HEK293 (cell line): Measurements from ENCODE around the gene TTR.

Experiments
- CTCF ChIA-PET: fragments of 350-600 bp; formaldehyde crosslinking; extraction: SDS; loops from one replicate; lab custom pipeline; 2021; ENCODE audit warnings: antibody characterized with exemption; lab: Yijun Ruan, JAX
- POLR2A ChIA-PET: fragments of 300-600 bp; formaldehyde crosslinking; extraction: SDS; loops from one replicate; lab custom pipeline; 2020; ENCODE audit warnings: antibody characterized with exemption, inconsistent platforms; lab: Yijun Ruan, JAX
- H3K27ac ChIP-seq: fragments of 200-500 bp; sonication (Bioruptor generic); 2 replicates; pipeline ENCODE4 v1.5.1; 2014; ENCODE audit warnings: low read depth, low read length, control low read depth, inconsistent platforms; ENCODE audit errors: extremely low read depth
- H3K36me3 ChIP-seq, 2 experiments: fragments of 200-500 bp in 1 of 2; sonication (Bioruptor generic) in 1 of 2; 1 replicate in 1 of 2; 2 replicates in 1 of 2; pipeline ENCODE4 v1.5.1; 2014 to 2017; ENCODE audit warnings: inconsistent platforms in 2 of 2, low read length in 2 of 2; ENCODE audit not compliant: control insufficient read depth in 2 of 2, insufficient read depth in 1 of 2
- H3K4me1 ChIP-seq: fragments of 200-500 bp; sonication (Bioruptor generic); 2 replicates; pipeline ENCODE4 v1.5.1; 2014; ENCODE audit warnings: mild to moderate bottlenecking, low read length, inconsistent platforms; ENCODE audit not compliant: control insufficient read depth, insufficient read depth
- H3K4me3 ChIP-seq: 2 replicates; pipeline ENCODE4 v1.5.1; 2011; ENCODE audit warnings: low read depth, mild to moderate bottlenecking, control low read depth, low read length, moderate library complexity
- H3K9me3 ChIP-seq: fragments of 200-500 bp; sonication (Bioruptor generic); 2 replicates; pipeline ENCODE4 v1.5.1; 2014; ENCODE audit warnings: low read depth, low read length, inconsistent platforms; ENCODE audit not compliant: control insufficient read depth, insufficient read depth
- BCL11B ChIP-seq: fragments of 450-650 bp; formaldehyde crosslinking; IDR thresholded peaks from 2 replicates; pipeline ENCODE4 v1.5.1; 2016; ENCODE audit warnings: low read depth, missing biosample characterization, missing genetic modification characterization
- REST ChIP-seq: fragments of 450-650 bp; formaldehyde crosslinking; IDR thresholded peaks from 2 replicates; pipeline ENCODE4 v1.5.1; 2016; ENCODE audit warnings: missing biosample characterization, missing genetic modification characterization
- TSHZ1 ChIP-seq: fragments of 450-650 bp; formaldehyde crosslinking; IDR thresholded peaks from 2 replicates; pipeline ENCODE4 v1.5.1; 2016; ENCODE audit warnings: missing biosample characterization, missing genetic modification characterization, borderline replicate concordance
- ZBTB20 ChIP-seq: fragments of 450-650 bp; formaldehyde crosslinking; IDR thresholded peaks from 2 replicates; pipeline ENCODE4 v1.5.1; 2016; ENCODE audit warnings: missing biosample characterization, missing genetic modification characterization
- ZBTB44 ChIP-seq: fragments of 450-650 bp; IDR thresholded peaks from 2 replicates; pipeline ENCODE4 v1.5.1; 2018; ENCODE audit warnings: missing biosample characterization, mild to moderate bottlenecking, missing genetic modification characterization
- ZNF174 ChIP-seq: fragments of 450-650 bp; formaldehyde crosslinking; IDR thresholded peaks from 2 replicates; pipeline ENCODE4 v1.5.0; 2017; ENCODE audit warnings: missing biosample characterization, mild to moderate bottlenecking, missing genetic modification characterization
- ZNF292 ChIP-seq: fragments of 450-650 bp; formaldehyde crosslinking; IDR thresholded peaks from 2 replicates; pipeline ENCODE4 v1.5.1; 2016; ENCODE audit warnings: low read depth, missing biosample characterization, missing genetic modification characterization, borderline replicate concordance
- ZNF362 ChIP-seq: fragments of 450-650 bp; formaldehyde crosslinking; IDR thresholded peaks from 2 replicates; pipeline ENCODE4 v1.5.1; 2016; ENCODE audit warnings: missing biosample characterization, missing genetic modification characterization
- ZNF629 ChIP-seq: fragments of 450-650 bp; formaldehyde crosslinking; IDR thresholded peaks from 2 replicates; pipeline ENCODE4 v1.5.1; 2017; ENCODE audit warnings: missing biosample characterization, missing genetic modification characterization
- ZNF654 ChIP-seq: fragments of 450-650 bp; formaldehyde crosslinking; IDR thresholded peaks from 2 replicates; pipeline ENCODE4 v1.5.1; 2016; ENCODE audit warnings: low read depth, missing biosample characterization, missing genetic modification characterization
- ZNF658 ChIP-seq: fragments of 450-650 bp; formaldehyde crosslinking; IDR thresholded peaks from 2 replicates; pipeline ENCODE4; 2016; ENCODE audit warnings: missing biosample characterization, missing genetic modification characterization
- ZNF701 ChIP-seq: fragments of 450-650 bp; formaldehyde crosslinking; IDR thresholded peaks from 2 replicates; pipeline ENCODE4 v1.5.1; 2016; ENCODE audit warnings: missing biosample characterization, missing genetic modification characterization
- ZSCAN16 ChIP-seq: fragments of 450-650 bp; formaldehyde crosslinking; IDR thresholded peaks from 2 replicates; pipeline ENCODE4 v1.5.1; 2016; ENCODE audit warnings: missing biosample characterization, missing genetic modification characterization
- ZSCAN30 ChIP-seq: fragments of 450-650 bp; IDR thresholded peaks from 2 replicates; pipeline ENCODE4 v1.5.1; 2018; ENCODE audit warnings: missing biosample characterization, mild to moderate bottlenecking, missing genetic modification characterization, moderate library complexity

TTR gene

DNA sequence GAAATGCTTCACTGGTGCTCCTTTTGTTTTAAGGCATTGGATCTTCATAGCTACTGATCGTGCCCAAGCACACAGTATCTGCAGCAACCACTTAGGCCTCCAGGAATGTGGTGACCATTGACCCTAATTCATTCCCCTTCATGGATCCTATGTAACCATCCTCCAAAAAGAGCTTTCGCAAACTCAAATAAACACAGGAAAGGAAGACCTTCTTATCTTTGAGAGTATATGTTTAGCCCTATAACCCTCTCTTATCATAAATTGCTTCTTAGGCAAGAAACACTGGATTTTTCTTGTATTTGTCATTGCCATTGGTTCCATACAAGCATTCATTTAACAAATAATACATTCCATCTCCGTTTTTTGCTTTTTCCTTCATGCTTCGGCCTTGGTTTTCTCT, 4.1 kb upstream of the TTR start:
- Histone ChIP-seq H3K27ac (no peak overlapping the region), H3K36me3 (no peaks in the 10 kb centered on the region), H3K4me1 (no peaks in the 10 kb centered on the region), H3K9me3 (no peaks in the 10 kb centered on the region), H3K4me3 (no peak overlapping the region)
- TF ChIP-seq TSHZ1 (tag by site-specific recombination) = no peak
- no peak for TF ChIP-seq ZNF701 (tag by site-specific recombination)
- TF ChIP-seq ZBTB44 (tag by site-specific recombination) = no peak
- TF ChIP-seq ZBTB20 = no peak
- no peak for TF ChIP-seq ZSCAN16 (tag by site-specific recombination)
- TF ChIP-seq ZSCAN30 (tag by site-specific recombination) = no peak
- no peak for TF ChIP-seq ZNF292 (tag by site-specific recombination)
- no peak for TF ChIP-seq REST (tag by site-specific recombination)
- no peak for TF ChIP-seq ZNF362
- ChIA-PET CTCF (interaction anchor here (0.8 to 1.8 kb wide), 5 partner anchors 19 to 389 kb away, joined by 3 to 5 read pairs (median 4); no protein-coding TSS in a partner anchor), POLR2A (no interaction called here)

DNA sequence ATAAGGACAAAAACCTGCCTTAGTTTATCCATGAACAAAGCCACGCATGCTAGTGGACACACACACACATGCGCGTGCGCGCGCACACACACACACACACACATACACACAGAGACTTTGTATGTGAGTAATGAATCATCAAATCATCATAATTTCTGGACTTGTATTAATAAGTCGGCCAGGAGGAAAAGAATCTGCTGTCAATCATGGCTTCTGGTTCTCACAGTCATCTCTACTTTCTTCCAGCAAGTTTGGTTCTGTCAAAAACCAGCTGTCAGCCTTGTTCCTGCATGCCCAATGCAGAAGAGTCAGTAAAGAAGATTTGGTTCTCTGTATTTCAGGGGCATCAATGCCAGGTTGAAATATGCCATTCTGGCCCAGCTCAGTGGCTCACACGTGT, 1.1 kb upstream of the TTR start:
- TF ChIP-seq ZNF658 (tag by site-specific recombination) = no peak
- TF ChIP-seq BCL11B (tag by site-specific recombination) = no peak
- no peak for TF ChIP-seq ZNF654 (tag by site-specific recombination)
- no peak for TF ChIP-seq ZNF174 (tag by site-specific recombination)
- no peak for TF ChIP-seq ZNF629
- CTCF ChIA-PET = interaction anchor here (0.7 kb wide), 1 partner anchor 165 kb away, joined by 3 read pairs; no protein-coding TSS in a partner anchor
- Histone ChIP-seq H3K9me3 (no peaks in the 10 kb centered on the region), H3K4me1 (no peaks in the 10 kb centered on the region), H3K27ac (no peak overlapping the region), H3K4me3 (no peak overlapping the region), H3K36me3 (no peaks in the 10 kb centered on the region)
- POLR2A ChIA-PET = no interaction called here
